Stimulated activated CD4-positive, alpha-beta T cell treated with anti-CD3 and anti-CD28 coated beads, TNF-alpha, amount 100 ng/mL, for 4 hours (primary cell): ENCODE measurements around the gene SYNPO2.
"Not testable (repeated sequence)": the region's sequence is repeated elsewhere in the genome, so short reads cannot be mapped to it uniquely, and the experiment has no call there.

Experiments used
- DNase-seq, 3 experiments: peaks; one replicate each; pipeline ENCODE4 v3.0.0-alpha.2; 2020; ENCODE audit warnings: low read depth in 3 of 3

Gene SYNPO2

GRCh38 chr4:118878507-118878906 is 10.1 kb upstream of the SYNPO2 start:
- not testable (repeated sequence) for DNase-seq

GRCh38 chr4:118879409-118879808 is 9.2 kb upstream of the SYNPO2 start:
- no peak for DNase-seq

- no peak for DNase-seq
These were observed 7.0 kb upstream of the SYNPO2 start for GRCh38 chr4:118881512-118882146.

GRCh38 chr4:118883861-118884260 is 4.8 kb upstream of the SYNPO2 start:
- DNase-seq: no peak

- DNase-seq: no peak
These were observed 3.9 kb upstream of the SYNPO2 start for GRCh38 chr4:118884716-118885115.

GRCh38 chr4:118889312-118889691 is 648 bp downstream of the SYNPO2 start:
- DNase-seq: no peak

GRCh38 chr4:118894034-118894433 is 5.4 kb downstream of the SYNPO2 start:
- DNase-seq: no peak

GRCh38 chr4:118898221-118898620 is 9.6 kb downstream of the SYNPO2 start:
- no peak for DNase-seq

GRCh38 chr4:118898684-118899138 is 10.1 kb downstream of the SYNPO2 start:
- DNase-seq: no peak

GRCh38 chr4:118904418-118904817 is 15.8 kb downstream of the SYNPO2 start:
- DNase-seq: no peak

GRCh38 chr4:118904935-118905334 is 16.3 kb downstream of the SYNPO2 start:
- no peak for DNase-seq

- no peak for DNase-seq
These were observed 16.9 kb downstream of the SYNPO2 start for GRCh38 chr4:118905566-118905965.

- no peak for DNase-seq
These were observed 20.7 kb downstream of the SYNPO2 start for GRCh38 chr4:118909173-118909956.

- no peak for DNase-seq
These were observed 21.6 kb downstream of the SYNPO2 start for GRCh38 chr4:118910221-118910620.

- DNase-seq: no peak
These were observed 22.6 kb downstream of the SYNPO2 start for GRCh38 chr4:118911238-118911703.

GRCh38 chr4:118915468-118915867 is 26.8 kb downstream of the SYNPO2 start:
- no peak for DNase-seq

- no peak for DNase-seq
These were observed 28.1 kb downstream of the SYNPO2 start for GRCh38 chr4:118916691-118917289.

- no peak for DNase-seq
These were observed 28.9 kb downstream of the SYNPO2 start for GRCh38 chr4:118917582-118917981.

- no peak for DNase-seq
These were observed 29.7 kb downstream of the SYNPO2 start for GRCh38 chr4:118918388-118918787.

- no peak for DNase-seq
These were observed 31.6 kb downstream of the SYNPO2 start for GRCh38 chr4:118920247-118920646.

GRCh38 chr4:118921786-118922185 is 33.1 kb downstream of the SYNPO2 start:
- DNase-seq: no peak

- no peak for DNase-seq
These were observed 35.2 kb downstream of the SYNPO2 start for GRCh38 chr4:118923891-118924290.

- no peak for DNase-seq
These were observed 39.3 kb downstream of the SYNPO2 start for GRCh38 chr4:118927974-118928373.
